Keratinocyte (primary cell): ENCODE data around the gene RAPGEFL1. TPM values are rescaled to one million over a fixed set of nuclear protein-coding genes. Genes with fewer than 3 reads are reported as not detected.
"Not testable (repeated sequence)": the region's sequence is repeated elsewhere in the genome, so short reads cannot be mapped to it uniquely, and the experiment has no call there.

Source experiments
- DNase-seq: peaks from one replicate; pipeline ENCODE4 v3.0.0-alpha.2; 2011; ENCODE audit warnings: low read depth, missing footprints, low spot score
- FAIRE-seq: peaks from 2 replicates; lab custom pipeline; 2011; peaks lifted over from hg19 to GRCh38; lab: Jason Lieb, UNC
- H2AFZ ChIP-seq: 2 replicates; pipeline ENCODE4 v1.6.0; 2012; ENCODE audit warnings: low read length, control low read depth, inconsistent platforms; ENCODE audit not compliant: control insufficient read depth
- H3K27ac ChIP-seq: 2 replicates; pipeline ENCODE4 v1.5.1; 2011; ENCODE audit warnings: low read length; ENCODE audit not compliant: control insufficient read depth, insufficient read depth
- H3K27me3 ChIP-seq: 3 replicates; pipeline ENCODE4 v1.6.0; 2011; ENCODE audit warnings: low read length; ENCODE audit not compliant: control insufficient read depth, insufficient read depth; ENCODE audit errors: extremely low read depth
- H3K36me3 ChIP-seq, 2 experiments: 2 replicates in 1 of 2; 3 replicates in 1 of 2; pipeline ENCODE4 v1.5.1; 2011; ENCODE audit warnings: low read length in 2 of 2, mild to moderate bottlenecking in 1 of 2; ENCODE audit not compliant: control insufficient read depth in 2 of 2, insufficient read depth in 2 of 2; ENCODE audit errors: extremely low read depth in 1 of 2
- H3K4me1 ChIP-seq: 3 replicates; pipeline ENCODE4 v1.5.1; 2011; ENCODE audit warnings: low read length; ENCODE audit not compliant: control insufficient read depth, insufficient read depth; ENCODE audit errors: extremely low read depth
- H3K4me2 ChIP-seq: 3 replicates; pipeline ENCODE4 v1.6.0; 2011; ENCODE audit warnings: low read depth, low read length; ENCODE audit not compliant: control insufficient read depth, insufficient read depth; ENCODE audit errors: extremely low read depth
- H3K4me3 ChIP-seq, 3 experiments: fragments of 200-600 bp in 1 of 3; sonication (generic) in 1 of 3; 2 replicates in 2 of 3; 3 replicates in 1 of 3; pipeline ENCODE4 v1.5.1; 2011 to 2016; ENCODE audit warnings: low read length in 3 of 3, mild to moderate bottlenecking in 3 of 3, control low read depth in 2 of 3, inconsistent platforms in 1 of 3, low read depth in 1 of 3, mixed read lengths in 1 of 3, mixed run types in 1 of 3, moderate library complexity in 1 of 3; ENCODE audit not compliant: control insufficient read depth in 2 of 3, insufficient read depth in 2 of 3; ENCODE audit errors: extremely low read depth in 1 of 3
- H3K79me2 ChIP-seq: 2 replicates; pipeline ENCODE4 v1.6.0; 2012; ENCODE audit warnings: low read length; ENCODE audit not compliant: control insufficient read depth, insufficient read depth
- H3K9ac ChIP-seq: 3 replicates; pipeline ENCODE4 v1.6.0; 2011; ENCODE audit warnings: low read length; ENCODE audit not compliant: control insufficient read depth, insufficient read depth; ENCODE audit errors: extremely low read depth
- H3K9me1 ChIP-seq: 3 replicates; pipeline ENCODE4 v1.6.0; 2011; ENCODE audit warnings: low read length; ENCODE audit not compliant: control insufficient read depth, insufficient read depth; ENCODE audit errors: extremely low read depth
- H3K9me3 ChIP-seq: 2 replicates; pipeline ENCODE4 v1.5.1; 2012; ENCODE audit warnings: low read depth, low read length; ENCODE audit not compliant: control insufficient read depth
- H4K20me1 ChIP-seq: 3 replicates; pipeline ENCODE4 v1.6.0; 2011; ENCODE audit warnings: low read length; ENCODE audit not compliant: control insufficient read depth, insufficient read depth; ENCODE audit errors: extremely low read depth
- EZH2 ChIP-seq: IDR thresholded peaks from one replicate; pipeline ENCODE4 v1.6.1; 2012; ENCODE audit warnings: inconsistent platforms, mild to moderate bottlenecking, low read length, moderate library complexity
- dilution Hi-C: fragments of 300-500 bp; cut with MboI; formaldehyde crosslinking; loops from one replicate; pipeline ENCODE4 v1.7.0; 2020; ENCODE audit warnings: low sequenced_read_pairs; ENCODE audit not compliant: extremely low pct_ligation_motif_present
- polyA plus RNA-seq, 5 experiments: library from polyadenylated mRNA; depleted of rRNA in 3 of 5; stranded (reverse) in 3 of 5; stranded (forward) in 1 of 5; unstranded in 1 of 5; fragments of >200 nt; gene quantifications; 1 replicate in 1 of 5; 2 replicates in 3 of 5; 3 replicates in 1 of 5; pipeline versions ENCODE4 v1.2.1 to v1.2.3, GENCODE V29; 2011 to 2012; ENCODE audit warnings: missing spikeins in 2 of 5, low read depth in 1 of 5, low replicate concordance in 1 of 5
- TF ChIP-seq, protein P1 (sequence below), 3 experiments: IDR thresholded peaks in 1 of 3; conservative IDR thresholded peaks in 1 of 3; optimal IDR thresholded peaks in 1 of 3; 2 replicates in 2 of 3; 3 replicates in 1 of 3; pipeline versions ENCODE3 to v1.5.1; 2011; ENCODE audit warnings: low read length in 3 of 3, mild to moderate bottlenecking in 3 of 3, moderate library complexity in 2 of 3, control low read depth in 1 of 3, inconsistent platforms in 1 of 3; ENCODE audit not compliant: insufficient read depth in 2 of 3; ENCODE audit errors: extremely low read depth in 1 of 3

Gene RAPGEFL1
- polyA plus RNA-seq, 1 donor (not counting 4 experiments of a cell fraction or from before 2014, with no cell fraction given) = 21.8 TPM

DNA sequence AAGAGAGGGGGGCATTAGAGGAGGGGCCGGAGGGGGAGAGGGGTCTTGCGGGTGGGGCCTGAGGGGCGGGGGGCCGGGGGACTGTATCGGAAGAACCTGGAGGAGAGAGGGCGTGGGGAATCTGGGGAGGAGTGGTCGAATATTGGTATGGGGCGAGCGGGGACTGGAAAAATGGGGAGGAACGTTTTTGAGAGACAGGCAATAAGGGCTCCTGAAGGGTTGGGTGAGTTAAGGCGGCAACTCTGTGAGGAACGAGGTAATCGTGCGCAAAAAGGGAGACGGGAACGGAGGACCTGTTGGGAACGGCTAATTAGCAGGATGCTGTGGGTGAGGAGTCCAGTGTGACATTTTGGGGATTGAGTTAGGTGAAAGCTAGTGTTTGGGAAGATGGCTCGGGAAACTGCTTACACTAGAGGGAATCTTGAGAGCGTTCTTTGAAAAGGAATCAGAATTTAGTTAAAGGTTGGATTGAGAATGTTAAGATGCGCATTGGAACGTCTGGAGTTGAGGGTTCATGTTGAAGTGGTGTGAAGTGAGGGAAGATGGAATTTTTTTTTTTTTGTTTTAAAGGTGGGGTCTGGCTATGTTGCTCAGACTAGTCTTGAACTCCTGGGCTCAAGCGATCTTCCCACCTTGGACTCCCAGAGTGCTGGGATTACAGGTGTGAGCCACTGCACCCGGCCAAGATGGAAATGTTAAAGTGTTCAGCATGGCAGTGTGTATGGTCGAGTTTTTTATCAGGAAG is 42.5 kb downstream of the RAPGEFL1 start:
- Histone ChIP-seq H3K27ac (peak overlapping the region; percentile 82), H3K36me3 (peaks cover 2 to 4% of the 10 kb centered on the region in 2 experiments), H3K9ac (peak overlapping the region; percentile 90), H2AFZ (peak overlapping the region; percentile 85), H4K20me1 (no peaks in the 10 kb centered on the region), H3K4me3 (peak overlapping the region; percentile 55 to 99 (median 89)), H3K27me3 (no peaks in the 10 kb centered on the region), H3K9me1 (no peaks in the 10 kb centered on the region), H3K9me3 (no peaks in the 10 kb centered on the region), H3K79me2 (peaks cover 32% of the 10 kb centered on the region), H3K4me2 (peak overlapping the region; percentile 90), H3K4me1 (peaks cover 11% of the 10 kb centered on the region)
- dilution Hi-C loops = no loop called here
- no peak for TF ChIP-seq EZH2
- TF ChIP-seq, protein P1, sequence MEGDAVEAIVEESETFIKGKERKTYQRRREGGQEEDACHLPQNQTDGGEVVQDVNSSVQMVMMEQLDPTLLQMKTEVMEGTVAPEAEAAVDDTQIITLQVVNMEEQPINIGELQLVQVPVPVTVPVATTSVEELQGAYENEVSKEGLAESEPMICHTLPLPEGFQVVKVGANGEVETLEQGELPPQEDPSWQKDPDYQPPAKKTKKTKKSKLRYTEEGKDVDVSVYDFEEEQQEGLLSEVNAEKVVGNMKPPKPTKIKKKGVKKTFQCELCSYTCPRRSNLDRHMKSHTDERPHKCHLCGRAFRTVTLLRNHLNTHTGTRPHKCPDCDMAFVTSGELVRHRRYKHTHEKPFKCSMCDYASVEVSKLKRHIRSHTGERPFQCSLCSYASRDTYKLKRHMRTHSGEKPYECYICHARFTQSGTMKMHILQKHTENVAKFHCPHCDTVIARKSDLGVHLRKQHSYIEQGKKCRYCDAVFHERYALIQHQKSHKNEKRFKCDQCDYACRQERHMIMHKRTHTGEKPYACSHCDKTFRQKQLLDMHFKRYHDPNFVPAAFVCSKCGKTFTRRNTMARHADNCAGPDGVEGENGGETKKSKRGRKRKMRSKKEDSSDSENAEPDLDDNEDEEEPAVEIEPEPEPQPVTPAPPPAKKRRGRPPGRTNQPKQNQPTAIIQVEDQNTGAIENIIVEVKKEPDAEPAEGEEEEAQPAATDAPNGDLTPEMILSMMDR (optimal IDR thresholded peaks at IDR 0.05 in 1 of 3, IDR thresholded peaks at IDR 0.05 in 1 of 3, conservative IDR thresholded peaks at IDR 0.05 in 1 of 3; ENCODE audit: extremely low read depth in 1 of 3, insufficient read depth in 2 of 3, low read length in 3 of 3) = no peak
- peak; percentile 21 for DNase-seq
- FAIRE-seq = peak; percentile 73

DNA sequence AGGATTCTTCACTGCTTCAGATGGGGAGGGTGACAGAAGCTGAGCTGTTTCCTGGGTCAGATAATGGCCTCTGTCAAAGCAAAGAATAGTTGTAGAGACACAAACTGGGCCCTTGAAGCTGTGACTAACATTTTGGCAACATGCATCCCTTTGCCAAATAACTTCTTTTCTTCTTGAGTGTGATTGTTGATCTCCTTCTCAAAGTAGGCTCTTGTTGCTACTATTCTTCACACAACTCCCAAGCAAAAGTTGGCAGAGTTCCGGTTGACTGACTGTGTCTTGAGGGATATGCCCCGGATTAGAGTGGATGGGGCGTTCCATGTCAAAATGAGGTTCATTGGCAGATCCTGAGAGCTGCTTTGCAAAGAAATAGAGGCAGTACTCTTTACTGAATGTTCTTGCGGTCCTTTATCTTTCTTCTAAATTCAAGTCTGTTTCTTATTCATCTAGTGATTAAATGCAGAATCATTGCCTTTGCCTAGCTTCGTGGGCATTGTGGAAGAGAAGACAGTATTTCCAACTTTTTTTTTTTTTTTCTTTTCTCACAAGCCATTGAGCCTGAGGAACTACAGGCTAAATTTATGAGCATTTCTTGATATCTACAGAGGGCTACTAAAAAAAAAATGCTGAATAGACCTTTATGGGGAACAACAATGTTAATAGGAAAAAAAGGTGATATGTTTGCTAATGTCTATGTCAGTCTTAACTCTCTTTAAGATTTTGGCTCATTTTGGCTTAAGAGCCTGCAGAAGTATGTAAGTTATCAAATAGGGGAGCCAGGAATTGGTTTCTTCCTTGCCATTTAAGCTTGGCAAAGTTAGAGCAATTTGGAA is 47.7 kb downstream of the RAPGEFL1 start:
- peak overlapping the region; percentile 63 for H3K4me2 ChIP-seq
- H3K4me3 ChIP-seq = peak overlapping the region in 2 of 3 experiments; percentile 15 to 23
- no peaks in the 10 kb centered on the region for H4K20me1 ChIP-seq
- DNase-seq = no peak
- H3K4me1 ChIP-seq = peaks cover 13% of the 10 kb centered on the region
- dilution Hi-C loops = no loop called here
- no peaks in the 10 kb centered on the region for H3K9me3 ChIP-seq
- peak; percentile 56 for FAIRE-seq
- H3K27ac ChIP-seq = peak overlapping the region; percentile 51
- peak overlapping the region; percentile 8 for H2AFZ ChIP-seq
- H3K9me1 ChIP-seq = no peaks in the 10 kb centered on the region
- no peaks in the 10 kb centered on the region for H3K27me3 ChIP-seq
- H3K36me3 ChIP-seq = peaks cover 2 to 4% of the 10 kb centered on the region in 2 experiments
- H3K9ac ChIP-seq = peak overlapping the region; percentile 49
- H3K79me2 ChIP-seq = peaks cover 68% of the 10 kb centered on the region
- TF ChIP-seq, protein P1 (optimal IDR thresholded peaks at IDR 0.05 in 1 of 3, IDR thresholded peaks at IDR 0.05 in 1 of 3, conservative IDR thresholded peaks at IDR 0.05 in 1 of 3; ENCODE audit: extremely low read depth in 1 of 3, insufficient read depth in 2 of 3, low read length in 3 of 3) = no peak
- no peak for TF ChIP-seq EZH2

DNA sequence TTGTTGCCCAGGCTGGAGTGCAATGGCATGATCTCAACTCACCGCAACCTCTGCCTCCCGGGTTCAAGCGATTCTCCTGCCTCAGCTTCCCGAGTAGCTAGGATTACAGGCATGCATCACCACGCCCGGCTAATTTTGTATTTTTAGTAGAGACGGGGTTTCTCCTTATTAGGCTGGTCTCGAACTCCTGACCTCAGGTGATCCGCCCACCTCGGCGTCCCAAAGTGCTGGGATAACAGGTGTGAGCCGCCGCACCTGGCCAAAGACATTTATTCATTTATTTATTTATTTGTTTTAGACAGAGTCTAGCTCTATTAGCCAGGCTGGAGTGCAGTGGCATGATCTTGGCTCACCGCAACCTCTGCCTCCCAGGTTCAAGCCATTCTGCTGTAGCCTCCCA is 51.9 kb downstream of the RAPGEFL1 start:
- H3K27me3 ChIP-seq, DNase-seq, H3K9me1 ChIP-seq, H3K4me1 ChIP-seq, H3K9ac ChIP-seq, H3K4me3 ChIP-seq, H3K9me3 ChIP-seq, H3K27ac ChIP-seq, H4K20me1 ChIP-seq, H3K36me3 ChIP-seq, dilution Hi-C loops, FAIRE-seq, H3K4me2 ChIP-seq, H2AFZ ChIP-seq: not testable (repeated sequence)
- peaks cover 63% of the 10 kb centered on the region for H3K79me2 ChIP-seq
